ENCODE results near the gene CCDC40.
A peak's percentile ranks its signal among the peaks of the same experiment; 100 is the strongest.

CCDC40 gene

DNA sequence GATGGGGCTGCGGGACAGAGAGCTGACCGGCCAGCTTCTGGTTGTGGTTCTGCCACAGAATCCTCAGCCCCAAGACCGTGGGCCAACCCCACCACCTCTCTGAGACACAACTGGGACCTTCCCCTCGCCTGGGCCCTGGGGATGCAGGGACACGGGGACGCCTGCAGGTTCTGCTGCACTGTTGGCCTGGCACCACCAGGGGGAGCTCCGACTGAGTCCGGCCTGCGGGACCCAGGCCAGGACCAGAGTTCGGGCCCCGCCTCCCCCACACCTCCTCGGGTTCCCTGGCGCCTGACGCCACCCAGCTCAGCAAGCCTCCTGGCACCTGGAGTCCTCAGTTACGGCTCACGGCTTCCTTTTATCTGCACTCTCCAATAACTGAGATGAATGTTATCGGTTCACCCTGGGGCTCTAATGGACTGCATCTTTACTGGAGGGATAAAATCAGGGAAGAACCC, 28.0 kb upstream of the CCDC40 start:
- Mint-ChIP-seq H3K27me3 (no peaks in the 10 kb centered on the region), H3K36me3 (ENCODE audit: low read depth) (no peaks in the 10 kb centered on the region), H3K9me3 (no peaks in the 10 kb centered on the region), H3K4me3 (no peak overlapping the region), H3K4me1 (peaks cover 4% of the 10 kb centered on the region), H3K27ac (no peak overlapping the region)
- ATAC-seq (peak; percentile 78), DNase-seq (peak; percentile 88)

DNA sequence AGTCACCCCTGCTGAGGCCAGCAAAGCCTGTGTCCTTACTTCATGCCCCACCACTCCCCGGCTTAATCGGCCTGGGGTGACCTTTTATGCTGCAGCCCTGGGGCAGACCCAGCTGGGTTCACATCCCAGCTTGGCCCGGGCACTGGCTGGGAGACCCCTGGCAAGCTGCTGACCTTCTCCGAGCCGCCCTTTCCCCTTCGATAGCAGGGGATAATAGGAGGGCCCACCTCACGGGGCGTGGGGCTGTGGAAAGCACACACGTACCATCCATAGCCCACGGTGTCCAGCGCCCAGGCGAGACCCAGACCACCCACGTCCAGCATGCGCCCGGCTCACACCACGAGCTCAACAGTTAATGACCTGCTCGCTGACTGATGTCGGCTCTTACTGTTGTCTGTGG, 27.6 kb upstream of the CCDC40 start:
- Mint-ChIP-seq H3K9me3 (no peaks in the 10 kb centered on the region), H3K4me1 (peaks cover 4% of the 10 kb centered on the region), H3K36me3 (ENCODE audit: low read depth) (no peaks in the 10 kb centered on the region), H3K27me3 (no peaks in the 10 kb centered on the region), H3K4me3 (no peak overlapping the region), H3K27ac (no peak overlapping the region)
- no peak for DNase-seq
- ATAC-seq, result no peak

DNA sequence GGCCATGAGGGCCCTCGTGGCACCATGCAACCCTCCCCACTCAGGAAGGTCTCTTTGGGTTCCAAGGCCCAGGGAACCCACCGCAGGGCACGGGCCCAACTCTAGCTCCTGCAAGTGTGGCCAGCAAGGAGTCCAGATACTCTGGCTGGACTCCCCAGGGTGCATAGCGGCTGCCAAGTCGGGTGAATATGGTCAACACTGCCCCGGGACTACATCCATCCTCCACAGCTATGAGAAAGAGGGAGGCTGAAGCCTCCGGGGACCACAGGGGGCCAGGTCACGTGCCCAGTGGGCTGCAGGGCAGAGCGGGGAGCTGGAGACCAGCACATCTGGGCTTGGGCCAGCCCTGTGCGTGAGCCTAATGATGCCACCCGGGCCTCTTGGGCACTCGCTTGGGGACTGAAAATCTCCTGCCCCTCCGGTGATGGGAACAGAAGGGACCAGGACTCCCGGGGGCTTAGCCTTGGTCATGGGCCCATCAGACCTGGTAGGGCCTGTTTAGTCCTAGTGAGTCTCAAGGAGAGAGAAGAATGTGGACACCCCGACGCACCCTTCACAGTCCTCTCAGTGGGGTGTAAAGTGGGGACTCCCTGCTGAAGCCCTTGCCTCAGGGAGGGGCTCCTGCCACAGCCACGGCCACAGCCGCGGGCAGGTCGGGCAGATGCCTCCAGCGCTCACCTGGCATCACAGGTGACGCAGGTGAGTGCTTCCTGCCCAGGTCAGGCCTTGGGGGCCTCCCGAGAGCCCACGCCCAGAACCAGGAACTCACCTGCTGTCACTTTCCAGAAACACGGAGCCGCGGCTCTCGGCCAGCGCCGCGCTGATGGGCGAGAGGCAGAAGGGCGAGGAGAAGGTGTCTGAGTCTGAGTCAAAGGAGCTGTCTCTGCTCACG, 26.8 kb upstream of the CCDC40 start:
- H3K36me3 Mint-ChIP-seq (ENCODE audit: low read depth), result no peaks in the 10 kb centered on the region
- ATAC-seq (no peak), DNase-seq (no peak)
- H3K27me3 Mint-ChIP-seq, result no peaks in the 10 kb centered on the region
- H3K9me3 Mint-ChIP-seq, result no peaks in the 10 kb centered on the region
- peaks cover 4% of the 10 kb centered on the region for H3K4me1 Mint-ChIP-seq
- no peak overlapping the region for H3K4me3 Mint-ChIP-seq
- no peak overlapping the region for H3K27ac Mint-ChIP-seq

- Mint-ChIP-seq H3K9me3 (no peaks in the 10 kb centered on the region), H3K4me3 (no peak overlapping the region), H3K27me3 (no peaks in the 10 kb centered on the region), H3K4me1 (peaks cover 4% of the 10 kb centered on the region), H3K36me3 (ENCODE audit: low read depth) (no peaks in the 10 kb centered on the region), H3K27ac (no peak overlapping the region)
- ATAC-seq (no peak), DNase-seq (no peak)
Measured at GRCh38 chr17:80010283-80010858, 26.1 kb upstream of the CCDC40 start.

GRCh38 chr17:80011989-80012555, 24.4 kb upstream of the CCDC40 start:
- Mint-ChIP-seq H3K27me3 (no peaks in the 10 kb centered on the region), H3K4me1 (no peaks in the 10 kb centered on the region), H3K36me3 (ENCODE audit: low read depth) (no peaks in the 10 kb centered on the region), H3K27ac (no peak overlapping the region), H3K9me3 (no peaks in the 10 kb centered on the region), H3K4me3 (no peak overlapping the region)
- ATAC-seq (no peak), DNase-seq (no peak)

DNA sequence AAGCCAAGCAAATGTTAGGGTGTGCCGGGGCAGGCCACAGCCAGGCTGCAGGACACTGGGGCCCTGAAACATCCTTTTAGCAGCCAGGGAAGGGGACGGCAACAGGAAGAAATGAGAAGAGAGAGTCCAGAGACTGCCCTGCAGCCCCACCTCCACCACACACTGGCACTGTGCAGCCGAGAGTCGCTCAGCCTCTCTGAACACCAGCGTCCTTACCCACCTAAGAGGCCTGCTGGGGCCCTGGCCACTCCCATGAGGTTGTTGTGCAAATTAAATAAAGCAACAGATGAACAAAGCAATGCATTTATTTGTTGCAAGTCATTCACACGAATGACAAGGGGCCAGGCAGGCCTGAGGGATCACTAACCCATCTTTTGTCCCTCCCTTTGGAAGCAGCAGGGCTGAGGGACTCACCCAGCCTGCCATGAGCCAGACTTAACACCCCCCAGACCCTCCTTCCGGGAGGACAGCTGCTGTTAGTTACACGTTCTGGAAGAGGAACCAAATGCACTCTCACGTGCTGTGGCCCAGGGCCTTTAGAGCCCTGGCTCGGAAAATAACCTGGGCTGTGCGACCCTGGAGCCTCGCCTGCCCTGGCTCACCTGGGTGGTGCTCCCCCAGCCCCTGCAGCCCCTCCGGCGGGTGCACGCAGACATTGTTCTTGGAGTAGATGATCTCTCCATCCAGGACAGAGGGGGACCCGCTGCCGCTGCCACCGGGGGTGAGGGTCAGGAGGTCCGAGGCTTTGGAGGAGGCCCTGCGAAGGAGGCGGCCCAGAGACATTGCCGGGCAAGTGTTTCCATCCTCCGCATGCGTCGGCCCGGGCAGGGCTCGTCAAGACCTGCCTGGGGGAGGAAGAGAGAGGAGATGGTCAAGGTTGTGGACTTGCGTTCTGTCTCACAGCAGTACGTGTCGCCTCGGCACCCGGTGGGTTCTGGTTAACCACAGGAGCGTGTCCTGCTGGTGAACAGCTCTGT, 23.4 kb upstream of the CCDC40 start:
- Mint-ChIP-seq H3K4me3 (no peak overlapping the region), H3K36me3 (ENCODE audit: low read depth) (no peaks in the 10 kb centered on the region), H3K27me3 (no peaks in the 10 kb centered on the region), H3K27ac (no peak overlapping the region), H3K4me1 (no peaks in the 10 kb centered on the region), H3K9me3 (no peaks in the 10 kb centered on the region)
- no peak for ATAC-seq
- no peak for DNase-seq

DNA sequence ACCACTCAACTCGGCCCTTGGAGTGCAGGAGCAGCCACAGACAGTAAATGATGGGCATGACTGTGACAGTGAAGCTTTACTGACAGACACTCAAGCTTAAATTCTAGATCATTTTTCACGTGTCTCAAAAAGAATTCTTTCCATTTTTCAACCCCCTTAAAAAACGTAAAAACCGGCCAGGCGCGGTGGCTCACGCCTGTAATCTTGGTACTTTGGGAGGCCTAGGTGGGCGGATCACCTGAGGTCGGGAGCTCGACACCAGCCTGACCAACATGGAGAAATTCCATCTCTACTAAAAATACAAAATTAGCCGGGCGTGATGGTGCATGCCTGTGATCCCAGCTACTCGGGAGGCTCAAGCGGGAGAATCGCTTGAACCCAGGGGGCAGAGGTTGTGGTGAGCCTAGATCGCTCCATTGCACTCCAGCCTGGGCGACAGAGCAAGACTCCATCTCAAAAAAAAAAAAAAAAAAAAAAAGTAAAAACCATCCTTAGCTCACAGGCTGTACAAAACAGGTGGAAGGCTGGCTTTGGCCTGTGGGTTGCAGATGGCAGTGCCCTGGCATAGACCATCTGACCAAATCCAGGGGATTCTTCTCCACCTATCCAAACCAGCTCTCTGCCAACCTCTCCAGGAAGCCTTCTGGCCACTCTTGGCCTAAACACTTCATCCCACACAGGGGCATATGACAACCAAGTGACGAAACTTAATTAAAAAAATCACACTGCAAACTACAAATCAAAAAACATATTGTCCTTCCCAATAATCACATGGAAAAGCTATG, 19.0 kb upstream of the CCDC40 start:
- DNase-seq (no peak), ATAC-seq (no peak)
- H3K4me3 Mint-ChIP-seq, result no peak overlapping the region
- H3K9me3 Mint-ChIP-seq, result no peaks in the 10 kb centered on the region
- H3K27ac Mint-ChIP-seq, result no peak overlapping the region
- no peaks in the 10 kb centered on the region for H3K36me3 Mint-ChIP-seq (ENCODE audit: low read depth)
- no peaks in the 10 kb centered on the region for H3K27me3 Mint-ChIP-seq
- no peaks in the 10 kb centered on the region for H3K4me1 Mint-ChIP-seq

- DNase-seq (no peak), ATAC-seq (no peak)
- H3K27me3 Mint-ChIP-seq, result no peaks in the 10 kb centered on the region
- no peak overlapping the region for H3K27ac Mint-ChIP-seq
- no peaks in the 10 kb centered on the region for H3K36me3 Mint-ChIP-seq (ENCODE audit: low read depth)
- H3K4me1 Mint-ChIP-seq, result no peaks in the 10 kb centered on the region
- no peaks in the 10 kb centered on the region for H3K9me3 Mint-ChIP-seq
- no peak overlapping the region for H3K4me3 Mint-ChIP-seq
Measured at GRCh38 chr17:80018917-80019651, 17.4 kb upstream of the CCDC40 start.

DNA sequence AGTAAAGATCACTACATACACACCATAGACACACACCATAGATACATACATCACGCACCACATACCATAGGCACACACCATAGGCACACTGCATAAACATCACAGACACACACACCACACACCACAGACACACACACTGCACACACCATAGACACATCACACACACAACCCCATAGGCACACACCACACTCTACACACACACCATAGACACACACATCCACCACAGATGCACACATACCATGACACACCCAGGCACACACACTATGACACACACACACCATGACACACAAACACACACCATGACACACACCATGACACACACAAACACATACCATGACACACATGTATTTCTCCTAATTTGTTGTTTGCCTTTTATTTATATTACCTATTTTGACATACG, 14.8 kb upstream of the CCDC40 start:
- Mint-ChIP-seq H3K4me1 (no peaks in the 10 kb centered on the region), H3K36me3 (ENCODE audit: low read depth) (no peaks in the 10 kb centered on the region), H3K27ac (no peak overlapping the region), H3K4me3 (no peak overlapping the region), H3K27me3 (no peaks in the 10 kb centered on the region), H3K9me3 (no peaks in the 10 kb centered on the region)
- ATAC-seq (no peak), DNase-seq (no peak)

DNA sequence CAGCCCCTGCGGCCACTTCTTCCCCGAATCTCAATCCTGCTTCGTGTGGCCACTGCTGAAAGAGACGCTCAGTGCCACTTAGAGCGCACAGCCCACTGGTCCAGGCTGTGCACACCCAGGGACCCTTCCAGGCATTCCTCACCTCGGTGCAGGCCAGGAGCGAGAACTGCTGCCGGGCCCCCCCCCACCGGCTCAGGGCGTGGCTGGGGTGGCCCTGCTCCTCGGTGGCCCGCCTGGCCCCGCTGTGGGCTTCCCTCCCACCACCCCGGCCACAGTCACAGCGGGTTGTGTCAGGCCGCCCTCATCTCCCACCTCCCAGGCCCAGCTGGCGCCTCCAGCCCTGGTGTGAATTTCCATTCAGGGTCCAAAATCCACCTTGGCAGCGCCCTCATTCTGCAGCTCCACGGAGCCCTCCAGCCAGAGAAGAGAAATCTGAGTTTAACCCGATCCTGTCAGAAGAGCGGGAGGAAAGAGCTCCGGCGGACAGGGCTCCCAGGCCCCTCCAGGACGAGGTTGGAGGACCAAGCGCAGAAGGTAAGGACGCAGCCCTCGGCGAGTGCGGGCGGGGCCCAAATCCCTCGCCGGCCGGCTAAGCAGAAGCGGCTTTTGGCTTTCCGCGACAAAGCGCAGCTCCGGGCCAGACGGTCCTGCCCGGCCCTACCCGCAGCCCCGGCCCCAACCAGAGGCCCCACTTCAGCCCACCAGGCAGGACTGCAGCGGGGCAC, 12.8 kb upstream of the CCDC40 start:
- DNase-seq (no peak), ATAC-seq (no peak)
- no peaks in the 10 kb centered on the region for H3K4me1 Mint-ChIP-seq
- H3K4me3 Mint-ChIP-seq, result no peak overlapping the region
- no peaks in the 10 kb centered on the region for H3K9me3 Mint-ChIP-seq
- no peaks in the 10 kb centered on the region for H3K36me3 Mint-ChIP-seq (ENCODE audit: low read depth)
- H3K27ac Mint-ChIP-seq, result no peak overlapping the region
- no peaks in the 10 kb centered on the region for H3K27me3 Mint-ChIP-seq

DNA sequence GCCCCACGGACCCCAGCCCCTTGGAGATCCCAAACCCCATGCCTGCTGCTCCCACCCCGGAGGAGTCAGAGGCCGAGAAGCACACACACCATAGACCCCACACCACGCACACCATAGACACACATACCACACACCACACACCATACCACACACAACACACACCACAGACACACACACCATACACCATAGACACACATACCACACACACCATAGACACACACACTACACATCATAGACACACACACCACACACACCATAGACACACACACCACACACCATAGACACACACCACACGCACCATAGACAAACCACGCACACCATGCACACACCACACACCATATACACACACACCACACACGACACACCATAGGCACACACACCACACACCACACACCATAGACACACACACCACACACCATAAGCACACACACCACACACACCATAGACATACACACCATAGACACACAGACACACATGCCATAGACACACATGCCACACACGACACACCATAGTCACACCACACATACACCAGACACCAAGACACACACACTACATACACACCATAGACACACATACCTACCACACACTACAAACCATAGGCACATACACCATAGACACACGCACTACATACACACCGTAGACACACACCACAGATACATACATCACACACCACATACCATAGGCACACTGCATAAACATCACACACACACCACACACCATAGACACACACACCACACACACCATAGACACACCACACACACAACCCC, 12.1 kb upstream of the CCDC40 start:
- ATAC-seq, result no peak
- Mint-ChIP-seq H3K4me3 (no peak overlapping the region), H3K9me3 (no peaks in the 10 kb centered on the region), H3K36me3 (ENCODE audit: low read depth) (no peaks in the 10 kb centered on the region), H3K27me3 (no peaks in the 10 kb centered on the region), H3K27ac (no peak overlapping the region), H3K4me1 (no peaks in the 10 kb centered on the region)
- DNase-seq, result no peak

DNA sequence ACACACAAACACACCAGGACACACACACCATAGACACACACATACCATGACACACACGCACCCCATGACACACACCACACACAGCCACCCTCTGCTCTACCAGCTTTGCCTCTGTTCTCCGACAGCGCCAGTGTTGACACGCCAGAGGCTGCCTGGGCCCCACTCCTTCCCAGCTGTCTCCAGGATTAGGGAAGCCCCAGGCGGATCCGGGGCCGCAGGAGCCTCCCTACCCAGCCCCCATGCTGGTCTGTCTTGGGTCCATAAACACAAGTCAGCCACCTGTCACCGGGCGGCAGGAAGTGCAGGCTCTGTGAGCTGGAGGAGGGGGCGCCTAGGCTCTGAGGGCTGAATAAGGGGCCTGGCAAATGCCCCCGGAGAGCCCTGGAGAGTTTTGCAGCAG, 11.3 kb upstream of the CCDC40 start:
- Mint-ChIP-seq H3K4me1 (no peaks in the 10 kb centered on the region), H3K36me3 (ENCODE audit: low read depth) (no peaks in the 10 kb centered on the region), H3K27me3 (no peaks in the 10 kb centered on the region), H3K4me3 (no peak overlapping the region), H3K27ac (no peak overlapping the region), H3K9me3 (no peaks in the 10 kb centered on the region)
- no peak for ATAC-seq
- DNase-seq, result no peak

Data from activated naive CD8-positive, alpha-beta T cell treated with anti-CD3 and anti-CD28 coated beads, Interleukin-2, amount 50 U/mL, for 24 hours (primary cell).